BE2C (cell line): ENCODE measurements around the gene MARCHF5.

ENCODE experiments used
- DNase-seq: peaks from one replicate; pipeline ENCODE4 v3.0.0-alpha.2; 2020
- H3K27me3 ChIP-seq: fragments of 250-450 bp; sonication (Bioruptor Pico); 2 replicates; pipeline ENCODE4 v1.5.1; 2020; ENCODE audit warnings: mild to moderate bottlenecking
- H3K36me3 ChIP-seq: fragments of 250-450 bp; sonication (Bioruptor Pico); 2 replicates; pipeline ENCODE4 v1.5.1; 2020; ENCODE audit warnings: mild to moderate bottlenecking
- H3K4me1 ChIP-seq: fragments of 250-450 bp; sonication (Bioruptor Pico); 2 replicates; pipeline ENCODE4 v1.5.1; 2020
- H3K4me3 ChIP-seq: 2 replicates; pipeline ENCODE4 v1.5.1; 2011; ENCODE audit warnings: low read depth, low read length
- H3K9me3 ChIP-seq: fragments of 250-450 bp; sonication (Bioruptor Pico); 2 replicates; pipeline ENCODE4 v1.5.1; 2020
- TF ChIP-seq, protein P1 (sequence below): IDR thresholded peaks from 2 replicates; pipeline ENCODE4 v1.5.1; 2012; ENCODE audit warnings: mild to moderate bottlenecking, low read depth, low read length

MARCHF5 gene

DNA sequence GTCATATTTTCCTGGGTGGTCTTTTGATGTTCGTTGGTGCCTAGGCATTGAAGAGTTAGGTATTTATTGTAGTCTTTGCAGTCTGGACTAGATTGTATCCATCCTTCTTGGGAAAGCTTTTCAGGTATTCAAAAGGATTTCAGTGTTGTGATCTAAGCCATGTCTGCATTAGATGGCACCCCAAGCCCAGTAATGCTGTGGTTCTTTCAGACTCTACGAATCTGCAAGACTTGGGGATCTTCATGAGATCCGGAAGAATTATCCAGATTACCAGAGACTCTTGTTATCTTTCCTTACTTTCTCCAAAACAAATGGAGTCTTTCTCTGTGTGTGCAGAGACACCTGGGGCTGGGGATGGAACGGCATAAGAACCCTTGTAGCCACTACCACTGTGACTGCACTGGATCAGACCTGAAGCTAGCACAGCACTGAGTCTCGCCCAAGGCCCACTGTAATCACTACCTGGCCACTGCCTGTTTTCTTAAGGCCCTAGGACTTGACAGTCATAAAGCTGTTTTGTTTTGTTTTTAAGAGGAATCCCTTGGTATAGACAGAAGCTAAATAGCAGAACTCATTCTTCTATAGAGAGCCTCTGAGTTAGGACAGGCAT, 75.5 kb downstream of the MARCHF5 start:
- TF ChIP-seq, protein P1, sequence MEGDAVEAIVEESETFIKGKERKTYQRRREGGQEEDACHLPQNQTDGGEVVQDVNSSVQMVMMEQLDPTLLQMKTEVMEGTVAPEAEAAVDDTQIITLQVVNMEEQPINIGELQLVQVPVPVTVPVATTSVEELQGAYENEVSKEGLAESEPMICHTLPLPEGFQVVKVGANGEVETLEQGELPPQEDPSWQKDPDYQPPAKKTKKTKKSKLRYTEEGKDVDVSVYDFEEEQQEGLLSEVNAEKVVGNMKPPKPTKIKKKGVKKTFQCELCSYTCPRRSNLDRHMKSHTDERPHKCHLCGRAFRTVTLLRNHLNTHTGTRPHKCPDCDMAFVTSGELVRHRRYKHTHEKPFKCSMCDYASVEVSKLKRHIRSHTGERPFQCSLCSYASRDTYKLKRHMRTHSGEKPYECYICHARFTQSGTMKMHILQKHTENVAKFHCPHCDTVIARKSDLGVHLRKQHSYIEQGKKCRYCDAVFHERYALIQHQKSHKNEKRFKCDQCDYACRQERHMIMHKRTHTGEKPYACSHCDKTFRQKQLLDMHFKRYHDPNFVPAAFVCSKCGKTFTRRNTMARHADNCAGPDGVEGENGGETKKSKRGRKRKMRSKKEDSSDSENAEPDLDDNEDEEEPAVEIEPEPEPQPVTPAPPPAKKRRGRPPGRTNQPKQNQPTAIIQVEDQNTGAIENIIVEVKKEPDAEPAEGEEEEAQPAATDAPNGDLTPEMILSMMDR = no peak
- DNase-seq = no peak

DNA sequence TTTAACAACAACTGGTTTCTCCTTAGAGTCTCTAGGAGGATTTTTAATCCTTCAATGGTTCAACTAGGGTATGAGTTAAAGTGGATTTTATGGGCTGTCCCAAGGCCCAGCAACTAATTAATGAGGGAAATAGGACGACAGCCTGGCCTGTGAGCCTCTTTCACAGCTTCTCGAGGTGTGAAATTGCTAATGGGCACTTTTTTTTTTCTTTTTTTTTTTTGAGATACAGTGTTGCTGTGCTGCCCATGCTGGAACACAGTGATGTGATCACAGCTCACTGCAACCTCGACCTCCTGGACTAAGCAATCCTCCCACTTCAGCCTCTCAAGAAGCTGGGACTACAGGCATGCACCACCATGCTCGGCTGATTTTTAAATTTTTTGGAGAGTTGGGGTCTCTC, 87.0 kb downstream of the MARCHF5 start:
- Histone ChIP-seq H3K36me3 (no peaks in the 10 kb centered on the region), H3K4me1 (peaks cover 2% of the 10 kb centered on the region; the same call in 1 of the 2 replicates), H3K9me3 (no peaks in the 10 kb centered on the region), H3K27me3 (no peaks in the 10 kb centered on the region), H3K4me3 (no peak overlapping the region)
- DNase-seq = no peak
- TF ChIP-seq, protein P1 = no peak

More for the DNA sequence above, 75.5 kb downstream of the MARCHF5 start:
- Histone ChIP-seq H3K27me3 (no peaks in the 10 kb centered on the region), H3K36me3 (no peaks in the 10 kb centered on the region), H3K4me3 (no peak overlapping the region), H3K4me1 (no peaks in the 10 kb centered on the region), H3K9me3 (no peaks in the 10 kb centered on the region)

DNA sequence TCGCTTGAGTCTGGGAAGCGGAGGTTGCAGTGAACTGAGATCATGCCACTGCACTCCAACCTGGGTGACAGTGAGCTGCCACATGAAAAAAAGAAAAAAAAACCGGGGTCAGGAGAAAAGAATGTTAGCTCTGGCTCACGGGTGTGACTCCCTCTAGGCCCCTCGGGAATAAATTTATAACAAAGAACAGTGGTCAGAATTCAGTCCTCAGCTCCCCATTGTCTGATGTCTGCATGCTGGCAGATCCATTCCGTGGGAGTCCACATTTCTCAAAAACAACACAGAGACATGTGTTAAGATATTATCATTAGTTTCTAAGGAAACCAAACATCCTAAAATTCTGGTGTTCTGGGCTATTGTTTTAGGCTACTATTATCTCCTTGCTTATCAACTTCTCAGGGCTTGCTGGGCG, 90.6 kb downstream of the MARCHF5 start:
- no peaks in the 10 kb centered on the region for H3K9me3 ChIP-seq
- H3K4me3 ChIP-seq = no peak overlapping the region
- H3K36me3 ChIP-seq = no peaks in the 10 kb centered on the region
- TF ChIP-seq, protein P1 = no peak
- H3K4me1 ChIP-seq = peaks cover 2% of the 10 kb centered on the region; the same call in 1 of the 2 replicates
- DNase-seq = peak; percentile 6
- H3K27me3 ChIP-seq = no peaks in the 10 kb centered on the region

DNA sequence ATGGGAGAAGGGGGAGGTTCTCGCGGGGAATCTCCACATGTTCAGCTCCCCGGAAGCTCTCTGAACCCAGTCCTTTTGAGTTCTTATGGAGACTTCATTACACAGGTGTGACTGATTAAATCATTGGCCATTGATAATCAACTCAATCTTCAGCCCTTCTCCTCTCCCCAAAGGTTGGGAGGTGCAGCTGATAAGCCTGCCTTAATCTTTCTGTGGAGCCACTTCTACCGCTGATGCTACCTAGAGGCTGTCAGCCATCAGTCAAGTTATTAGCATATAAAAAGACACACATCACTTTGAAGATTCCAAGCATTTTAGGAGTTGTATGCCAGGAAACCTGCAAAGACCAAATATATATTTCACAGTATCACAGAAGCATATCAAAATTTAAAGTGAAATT, 91.7 kb downstream of the MARCHF5 start:
- H3K27me3 ChIP-seq = no peaks in the 10 kb centered on the region
- H3K4me3 ChIP-seq = no peak overlapping the region
- TF ChIP-seq, protein P1 = no peak
- peaks cover 2% of the 10 kb centered on the region; the same call in 1 of the 2 replicates for H3K4me1 ChIP-seq
- DNase-seq = no peak
- no peaks in the 10 kb centered on the region for H3K36me3 ChIP-seq
- no peaks in the 10 kb centered on the region for H3K9me3 ChIP-seq

DNA sequence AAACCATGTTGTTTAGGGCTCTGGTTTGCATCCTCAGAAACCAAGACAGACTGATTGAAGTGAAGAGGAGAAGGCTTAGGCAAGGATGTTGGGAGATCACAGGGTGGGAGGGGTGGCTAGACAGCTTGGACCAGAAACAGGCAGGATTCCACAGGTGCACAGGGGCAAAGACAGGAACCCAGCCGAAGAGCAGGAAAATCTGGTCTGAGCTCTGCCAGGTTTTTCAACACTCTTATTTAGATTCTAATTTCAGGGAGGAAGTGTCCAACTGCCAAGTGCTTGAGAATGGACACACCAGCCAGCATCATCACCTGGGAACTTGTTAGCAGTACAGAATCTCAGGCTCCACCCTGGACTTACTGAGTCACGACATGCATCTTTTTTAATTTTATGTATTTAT, 93.8 kb downstream of the MARCHF5 start:
- Histone ChIP-seq H3K27me3 (no peaks in the 10 kb centered on the region), H3K4me1 (peaks cover 2% of the 10 kb centered on the region; the same call in 1 of the 2 replicates), H3K36me3 (no peaks in the 10 kb centered on the region), H3K4me3 (no peak overlapping the region), H3K9me3 (no peaks in the 10 kb centered on the region)
- TF ChIP-seq, protein P1 = no peak
- DNase-seq = no peak

DNA sequence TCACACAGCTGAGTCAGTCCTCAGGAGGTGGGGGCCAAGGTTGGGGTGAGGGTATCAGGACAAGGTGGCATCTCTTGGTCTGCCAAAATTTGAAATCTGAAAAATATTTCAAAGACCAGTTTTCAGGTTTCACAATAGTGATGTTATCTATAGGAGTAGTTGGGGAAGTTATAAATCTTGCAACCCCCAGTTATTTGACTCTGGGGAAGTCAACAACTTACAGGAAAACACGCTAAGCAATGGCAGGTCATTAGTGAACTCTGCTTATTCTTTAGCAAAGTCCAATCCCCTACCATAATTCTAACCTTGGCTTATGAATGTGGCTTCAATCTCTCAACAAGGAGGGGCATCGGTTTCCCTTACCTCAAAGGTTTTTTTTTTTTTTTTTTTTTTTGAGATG, 94.9 kb downstream of the MARCHF5 start:
- TF ChIP-seq, protein P1 = no peak
- DNase-seq = no peak
- Histone ChIP-seq H3K9me3 (no peaks in the 10 kb centered on the region), H3K4me3 (no peak overlapping the region), H3K4me1 (peaks cover 2% of the 10 kb centered on the region; the same call in 1 of the 2 replicates), H3K36me3 (no peaks in the 10 kb centered on the region), H3K27me3 (no peaks in the 10 kb centered on the region)
